Adipocyte (in vitro differentiated cells): ENCODE measurements around the gene CORT.

Experiments used
- DNase-seq: peaks from one replicate; pipeline ENCODE4 v3.0.0-alpha.2; 2015; ENCODE audit warnings: low read depth
- H3K27me3 ChIP-seq: replicated peaks from 2 replicates; pipeline ENCODE4 v1.7.0; 2013; ENCODE audit warnings: mild to moderate bottlenecking, low read length, moderate library complexity; ENCODE audit not compliant: control insufficient read depth, insufficient read depth
- H3K36me3 ChIP-seq: 2 replicates; pipeline ENCODE4 v1.7.0; 2013; ENCODE audit warnings: low read length, mild to moderate bottlenecking, moderate library complexity; ENCODE audit not compliant: control insufficient read depth, insufficient read depth, severe bottlenecking
- H3K4me1 ChIP-seq: 2 replicates; pipeline ENCODE4 v1.7.0; 2013; ENCODE audit warnings: mild to moderate bottlenecking, low read length, moderate library complexity; ENCODE audit not compliant: control insufficient read depth, insufficient read depth
- H3K4me3 ChIP-seq: 2 replicates; pipeline ENCODE4 v1.7.0; 2013; ENCODE audit warnings: mild to moderate bottlenecking, low read length, moderate library complexity
- H3K9ac ChIP-seq: 2 replicates; pipeline ENCODE4 v1.7.0; 2013; ENCODE audit warnings: mild to moderate bottlenecking, low read length, moderate library complexity
- H3K9me3 ChIP-seq: 2 replicates; pipeline ENCODE4 v1.7.0; 2013; ENCODE audit warnings: mild to moderate bottlenecking, low read length, moderate library complexity; ENCODE audit not compliant: control insufficient read depth

The CORT gene

DNA sequence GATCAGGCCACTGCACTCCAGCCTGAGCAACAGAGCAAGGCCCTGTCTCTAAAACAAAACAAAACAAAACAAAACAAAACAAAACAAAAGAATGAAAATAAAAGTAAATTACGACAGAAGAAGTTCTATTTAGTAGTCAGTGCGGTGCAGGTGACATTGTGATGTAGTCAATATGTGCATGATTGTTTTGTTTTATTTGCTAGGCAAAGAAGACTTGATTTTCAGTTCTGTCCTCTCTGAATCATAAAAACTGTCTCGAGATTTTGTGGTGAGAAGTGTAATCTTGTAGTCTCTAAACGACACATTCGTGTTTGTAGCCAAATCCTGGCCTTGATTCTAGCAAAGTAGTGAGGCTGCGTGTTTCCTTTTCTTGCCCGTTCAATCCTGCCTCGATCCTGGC lies 48.4 kb downstream of the CORT start:
- DNase-seq: no peak
- Histone ChIP-seq H3K9ac (no peak overlapping the region), H3K36me3 (peaks cover 17% of the 10 kb centered on the region), H3K4me1 (peaks cover 15% of the 10 kb centered on the region), H3K27me3 (no peaks in the 10 kb centered on the region), H3K4me3 (no peak overlapping the region), H3K9me3 (no peaks in the 10 kb centered on the region)
